ENCODE measurements around the gene TULP1.

TULP1 gene

GRCh38 chr6:35483893-35484645, 28.6 kb downstream of the TULP1 start:
- DNase-seq (ENCODE audit: low read depth in 2 of 2): no peak

DNA sequence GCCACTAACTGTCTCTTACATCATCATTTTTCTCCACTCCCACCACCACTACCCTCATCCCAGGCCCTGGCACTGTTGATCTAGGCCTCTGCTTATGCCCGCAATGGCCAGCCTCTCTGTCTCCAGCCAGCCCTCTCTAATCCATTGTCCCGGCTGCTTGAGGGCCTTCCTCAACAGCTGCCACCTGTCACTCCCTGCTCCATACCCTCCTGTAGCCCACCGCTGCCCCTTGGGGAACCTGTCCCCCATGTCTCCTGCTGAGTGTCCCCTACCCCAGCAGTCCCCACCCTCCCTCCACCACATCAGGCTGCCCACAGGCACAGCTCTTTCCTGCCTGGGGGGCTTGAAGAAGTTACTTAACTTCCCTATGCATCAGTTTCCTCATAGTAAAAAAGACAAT, 29.2 kb downstream of the TULP1 start:
- no peak for DNase-seq (ENCODE audit: low read depth in 2 of 2)

DNA sequence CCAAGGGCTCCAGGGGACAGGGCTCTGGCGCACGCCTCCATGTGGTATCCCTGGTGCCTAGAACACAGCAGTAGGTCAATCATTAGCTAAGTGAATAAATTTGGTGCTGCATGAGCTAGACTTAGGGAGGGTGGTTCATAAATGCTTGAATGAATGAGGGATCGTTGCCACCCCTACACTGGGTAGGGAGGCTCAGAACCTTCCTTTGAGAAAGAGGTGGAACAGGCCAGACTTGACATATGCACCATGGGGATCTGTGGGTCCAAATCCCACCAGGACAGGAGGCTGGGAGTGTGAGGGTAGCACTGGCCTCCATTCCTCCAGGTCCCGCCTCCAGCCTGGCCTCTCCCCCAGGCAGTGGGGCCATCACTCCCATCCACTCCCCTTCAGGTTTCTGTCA, 29.6 kb downstream of the TULP1 start:
- no peak for DNase-seq (ENCODE audit: low read depth in 2 of 2)

GRCh38 chr6:35481226-35481625, 31.5 kb downstream of the TULP1 start:
- no peak for DNase-seq (ENCODE audit: low read depth in 2 of 2)

DNA sequence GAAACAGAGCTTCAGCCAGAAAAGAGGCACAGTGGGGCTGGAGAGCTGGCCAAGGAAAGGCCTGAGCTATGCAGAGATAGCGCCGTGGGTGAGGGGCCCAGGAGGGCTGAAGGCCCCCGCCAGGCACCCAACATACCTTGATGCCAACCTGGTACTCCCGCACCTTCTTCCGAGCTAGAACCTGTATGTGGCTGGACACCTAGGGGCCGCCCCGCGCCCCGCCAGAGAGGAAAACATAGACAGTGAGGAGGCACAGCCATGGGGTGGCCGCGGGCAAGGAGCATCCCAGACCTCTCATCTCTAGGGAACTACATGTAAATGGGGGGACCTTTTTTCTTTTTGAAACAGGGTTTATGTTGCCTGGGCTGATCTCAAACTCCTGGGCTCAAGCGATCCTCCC, 32.5 kb downstream of the TULP1 start:
- DNase-seq (ENCODE audit: low read depth in 2 of 2): no peak

DNA sequence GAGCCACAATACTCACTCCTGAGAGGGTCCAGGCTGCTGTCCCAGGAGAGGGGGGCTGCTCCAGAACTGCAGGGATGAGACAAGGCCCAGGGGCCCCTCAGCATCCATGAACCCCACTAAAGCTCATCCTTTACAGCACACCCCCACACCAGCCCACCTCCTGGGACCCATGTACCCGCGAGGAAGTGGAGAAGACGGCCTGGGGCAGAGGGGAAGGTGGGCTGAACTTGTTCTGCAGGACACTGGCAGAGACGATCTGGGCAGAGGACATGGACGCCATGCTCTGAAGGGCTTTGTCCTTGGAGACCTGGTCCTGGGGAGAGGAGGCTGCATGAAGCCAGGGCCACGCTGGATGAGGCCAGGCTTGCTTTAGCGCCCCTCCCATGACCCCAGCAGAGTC, 34.4 kb downstream of the TULP1 start:
- DNase-seq (ENCODE audit: low read depth in 2 of 2): no peak

GRCh38 chr6:35477551-35478179, 35.0 kb downstream of the TULP1 start:
- no peak for DNase-seq (ENCODE audit: low read depth in 2 of 2)

DNA sequence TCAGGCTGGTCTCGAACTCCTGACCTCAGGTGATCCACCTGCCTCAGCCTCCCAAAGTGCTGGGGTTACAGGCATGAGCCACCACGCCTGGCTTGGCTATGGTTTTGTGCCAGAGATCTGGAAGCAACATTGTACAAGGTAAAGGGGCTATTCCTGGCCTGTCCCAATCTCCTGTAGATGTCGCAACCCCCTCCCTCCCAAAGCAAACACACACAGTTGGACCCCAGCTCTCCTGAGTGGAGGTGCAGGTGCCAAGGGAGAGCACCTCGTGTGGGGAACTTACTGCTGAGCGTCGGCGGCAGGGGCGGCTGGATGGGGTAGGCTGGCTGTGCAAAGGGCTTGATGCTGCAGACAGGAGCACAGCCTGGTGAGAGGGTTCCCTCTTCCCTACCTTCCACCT, 35.7 kb downstream of the TULP1 start:
- DNase-seq (ENCODE audit: low read depth in 2 of 2): no peak

DNA sequence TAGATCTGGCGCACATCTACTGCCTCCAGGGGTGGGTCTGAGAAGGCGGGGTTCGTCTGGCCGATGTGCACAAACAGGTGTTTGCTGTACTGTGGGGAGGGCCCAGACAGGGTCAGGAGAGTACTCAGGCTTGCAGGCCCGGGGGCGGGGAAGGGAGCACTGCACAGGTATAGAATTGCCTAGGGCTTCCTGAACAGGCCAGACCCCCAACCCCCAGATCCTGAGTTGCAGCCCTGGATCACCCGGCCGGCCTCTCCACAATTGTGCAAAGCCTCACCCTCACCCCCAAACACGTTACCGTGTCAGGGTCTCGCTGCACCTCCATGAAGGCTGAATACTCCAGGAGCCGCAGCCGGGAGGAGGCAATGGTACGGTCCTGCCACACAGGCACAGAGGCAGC, 36.7 kb downstream of the TULP1 start:
- DNase-seq (ENCODE audit: low read depth in 2 of 2): no peak

GRCh38 chr6:35475573-35475972, 37.1 kb downstream of the TULP1 start:
- no peak for DNase-seq (ENCODE audit: low read depth in 2 of 2)

GRCh38 chr6:35474942-35475570, 37.6 kb downstream of the TULP1 start:
- DNase-seq (ENCODE audit: low read depth in 2 of 2): no peak

- no peak for DNase-seq (ENCODE audit: low read depth in 2 of 2)
Observed at GRCh38 chr6:35474131-35474941, 38.4 kb downstream of the TULP1 start.

- no peak for DNase-seq (ENCODE audit: low read depth in 2 of 2)
Observed at GRCh38 chr6:35473850-35474130, 38.9 kb downstream of the TULP1 start.

DNA sequence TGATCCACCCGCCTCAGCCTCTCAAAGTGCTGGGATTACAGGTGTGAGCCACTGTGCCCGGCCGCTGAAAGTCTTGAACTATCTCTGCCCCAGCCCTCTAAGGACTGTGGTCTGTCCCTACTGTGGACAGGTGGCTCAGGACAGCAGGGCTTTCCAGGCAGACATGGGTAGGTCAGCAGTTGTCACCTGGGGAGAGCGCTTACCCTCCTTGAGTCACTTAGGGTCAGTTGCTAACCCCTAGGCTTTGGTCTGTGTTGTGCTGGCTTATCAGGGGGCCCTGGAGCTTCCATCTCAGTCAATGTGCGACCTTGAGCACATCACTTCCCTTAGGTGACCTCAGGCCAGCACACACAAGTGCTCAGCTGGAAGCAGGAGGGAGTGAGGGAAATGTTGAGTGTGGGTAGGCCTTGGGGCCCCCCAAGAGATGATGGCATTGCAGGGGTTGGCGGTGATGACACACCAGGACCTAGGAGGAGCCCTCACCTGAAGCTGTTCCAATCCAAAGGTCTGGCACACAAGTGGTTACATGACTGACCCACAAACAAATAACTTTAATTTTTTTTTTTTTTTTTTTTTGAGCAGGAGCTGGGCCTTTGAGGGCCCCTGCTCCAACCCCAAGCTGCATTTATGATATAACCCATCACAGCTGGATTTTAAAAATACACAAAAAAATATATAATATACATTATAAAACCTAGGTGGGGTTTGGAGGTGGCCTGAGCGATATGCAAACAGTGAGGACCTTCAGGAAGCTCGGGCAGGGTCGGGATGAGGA, 39.4 kb downstream of the TULP1 start:
- DNase-seq (ENCODE audit: low read depth in 2 of 2): no peak

DNA sequence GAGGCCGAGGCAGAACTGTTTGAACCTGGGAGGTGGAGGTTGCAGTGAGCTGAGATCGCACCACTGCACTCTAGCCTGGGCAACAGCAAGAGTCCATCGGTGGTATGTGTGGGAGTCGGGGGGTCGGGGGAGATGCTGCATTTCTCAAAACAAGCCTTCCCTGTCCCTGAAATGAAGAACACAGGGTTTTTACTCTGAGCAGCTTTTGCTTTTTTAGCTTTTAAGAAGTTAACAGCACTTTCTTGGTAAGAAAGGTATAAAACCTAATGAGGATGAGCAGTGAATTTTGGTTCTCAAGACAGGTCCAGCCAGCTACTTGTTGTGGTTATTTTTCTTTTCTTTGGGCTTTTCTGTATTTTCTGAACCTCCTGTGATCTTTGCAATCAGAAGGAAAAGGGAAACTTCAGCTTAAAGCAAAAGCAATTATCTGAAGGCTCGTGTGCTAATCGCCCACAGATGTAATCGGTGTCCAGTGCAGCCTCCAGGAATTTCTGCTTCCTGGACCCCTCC, 40.8 kb downstream of the TULP1 start:
- DNase-seq (ENCODE audit: low read depth in 2 of 2): no peak

DNA sequence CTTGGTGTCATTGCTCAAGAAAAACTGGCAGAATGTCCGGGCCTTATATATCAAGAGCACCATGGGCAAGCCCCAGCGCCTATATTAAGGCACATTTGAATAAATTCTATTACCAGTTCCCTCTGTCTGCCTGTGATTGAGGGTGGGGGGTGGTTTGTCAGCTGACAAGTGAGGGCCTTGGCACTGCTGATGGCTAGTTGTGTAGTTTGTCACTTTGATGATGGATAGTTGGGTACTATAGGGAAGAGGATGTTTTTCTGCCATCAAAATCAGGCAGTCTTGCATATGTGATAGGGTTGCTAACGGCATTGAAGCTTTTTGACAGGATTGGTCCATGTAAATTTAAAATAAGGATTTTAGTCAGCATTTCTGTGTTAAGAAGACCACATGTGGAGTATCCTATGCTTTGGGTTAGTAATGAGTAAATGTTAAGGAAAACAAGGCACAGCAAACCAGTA, 42.0 kb downstream of the TULP1 start:
- DNase-seq (ENCODE audit: low read depth in 2 of 2): no peak

DNA sequence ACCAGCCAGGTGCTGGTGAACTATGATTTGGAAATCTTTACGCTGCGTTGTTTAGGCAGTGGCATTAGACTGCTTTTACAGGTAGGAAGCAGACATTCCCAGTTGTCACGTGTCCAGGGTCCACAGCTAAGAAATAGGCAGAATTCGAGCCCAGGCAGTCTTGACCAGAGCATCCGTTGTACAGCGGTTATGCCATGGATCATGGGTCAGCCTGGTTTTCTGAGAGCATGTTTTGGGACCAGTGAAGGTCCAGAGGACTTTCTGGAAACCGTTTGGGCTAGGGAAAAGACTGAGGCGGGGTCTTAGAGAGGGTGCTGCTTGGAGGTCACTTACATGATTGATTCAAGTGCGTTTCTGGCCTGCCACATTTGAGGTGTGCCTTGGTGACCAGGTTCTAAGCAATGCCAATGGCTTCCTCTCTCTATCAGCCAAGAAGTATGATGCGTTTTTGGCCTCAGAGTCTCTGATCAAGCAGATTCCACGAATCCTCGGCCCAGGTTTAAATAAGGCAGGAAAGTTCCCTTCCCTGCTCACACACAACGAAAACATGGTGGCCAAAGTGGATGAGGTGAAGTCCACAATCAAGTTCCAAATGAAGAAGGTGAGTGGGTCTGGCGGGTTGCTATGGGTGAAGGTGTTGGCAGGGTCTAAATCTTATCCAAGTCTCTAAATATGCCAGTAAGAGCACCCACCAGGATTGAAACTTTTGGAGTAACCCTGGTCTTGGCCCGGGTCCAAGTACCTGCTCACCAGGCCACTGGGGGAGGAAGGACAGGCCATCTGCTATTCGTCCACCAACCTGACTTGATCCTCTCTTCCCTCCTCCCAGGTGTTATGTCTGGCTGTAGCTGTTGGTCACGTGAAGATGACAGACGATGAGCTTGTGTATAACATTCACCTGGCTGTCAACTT, 42.7 kb downstream of the TULP1 start:
- DNase-seq (ENCODE audit: low read depth in 2 of 2): no peak

- DNase-seq (ENCODE audit: low read depth in 2 of 2): no peak
Observed at GRCh38 chr6:35468980-35469750, 43.5 kb downstream of the TULP1 start.

GRCh38 chr6:35468181-35468979, 44.3 kb downstream of the TULP1 start, which contains the start of gene RPL10A:
RPL10A (plus strand) TSS chr6:35468401; CDS start chr6:35468435, 34 bp downstream.
- peak; percentile 92 to 96 for DNase-seq (ENCODE audit: low read depth in 2 of 2)

All from stimulated activated CD8-positive, alpha-beta memory T cell treated with anti-CD3 and anti-CD28 coated beads, Interleukin-7, amount 100 ng/mL, for 4 hours (primary cell).